GOT3 (cell line): ENCODE results near the gene SELENOK.

Experiments
- DNase-seq: peaks from one replicate; lab custom pipeline; 2025; ENCODE audit warnings: mixed read lengths; lab: John Stamatoyannopoulos, UW

Gene SELENOK

DNA sequence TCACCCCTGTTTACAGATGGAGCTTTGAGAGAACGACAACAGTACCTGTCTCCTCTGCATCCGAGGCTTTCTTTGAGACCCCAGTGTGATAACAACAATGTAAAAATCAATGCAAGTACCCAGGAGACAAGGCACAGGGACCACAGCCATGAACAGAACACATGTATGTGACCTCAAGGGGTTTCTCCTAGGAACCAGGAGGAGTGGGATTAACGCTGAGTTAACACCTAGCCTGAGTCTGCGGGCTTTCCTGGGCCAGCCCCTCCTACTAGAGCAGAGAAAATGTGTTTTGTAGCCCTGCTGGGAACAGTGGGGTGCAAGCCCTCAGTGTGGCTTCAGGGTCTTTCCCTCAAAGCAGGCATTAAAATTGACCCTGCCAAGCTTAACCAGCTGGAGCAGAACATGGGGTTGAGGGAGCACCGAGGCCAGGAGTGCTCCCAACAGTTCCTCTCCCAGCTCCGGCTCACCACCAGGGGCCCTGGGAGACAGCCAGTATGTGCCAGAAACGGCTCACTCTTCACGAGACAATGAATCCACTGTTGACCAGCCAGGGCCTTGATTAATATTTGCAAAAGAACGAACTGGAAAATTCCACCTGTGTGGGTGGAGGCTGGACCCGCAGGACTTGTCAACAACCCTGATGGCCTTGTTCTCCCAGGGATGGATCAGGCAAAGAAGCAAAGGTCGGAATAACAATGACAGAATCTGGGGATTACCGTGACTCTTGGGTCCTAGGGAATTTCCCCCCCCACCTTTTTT is 49.0 kb downstream of the SELENOK start:
- DNase-seq: no peak

DNA sequence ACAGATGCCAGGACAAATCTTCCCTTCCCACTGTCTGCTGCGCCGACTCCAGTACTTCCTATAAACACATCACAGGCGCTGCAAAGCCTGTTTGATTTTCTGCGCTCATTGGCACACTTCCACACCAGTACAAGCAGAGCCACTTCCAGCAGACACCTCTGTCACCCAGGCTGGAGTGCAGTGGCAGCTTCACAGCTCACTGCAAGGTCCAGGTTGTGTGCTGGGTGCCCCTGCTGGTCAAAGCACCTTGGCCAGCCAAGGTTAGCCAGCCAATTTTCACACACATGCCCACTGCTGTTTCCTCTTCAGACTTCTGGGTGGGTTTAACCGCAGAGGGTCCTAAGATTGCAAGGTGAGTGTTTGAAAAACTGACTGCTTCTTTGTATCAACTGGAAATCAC is 50.4 kb downstream of the SELENOK start:
- DNase-seq: no peak

DNA sequence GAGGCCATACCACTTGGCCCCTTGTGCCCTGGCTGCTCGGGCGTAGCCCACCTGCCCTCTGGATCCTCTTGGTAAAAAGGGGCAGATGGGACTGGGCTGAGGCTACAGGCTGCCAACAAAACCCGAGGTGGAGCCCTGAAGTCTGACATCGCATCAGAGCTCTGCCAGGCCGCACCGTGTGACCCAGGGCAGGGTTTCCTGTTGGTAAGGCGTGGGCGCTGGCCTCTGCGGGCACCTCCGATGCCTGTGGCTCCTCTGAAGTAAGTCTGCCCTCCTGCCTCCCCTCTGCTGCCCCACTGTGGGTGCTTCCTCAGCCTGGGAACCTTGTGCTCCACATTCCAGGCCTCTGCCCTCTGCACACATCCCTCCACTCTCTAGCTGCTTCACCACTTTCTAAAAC is 54.3 kb downstream of the SELENOK start:
- no peak for DNase-seq

DNA sequence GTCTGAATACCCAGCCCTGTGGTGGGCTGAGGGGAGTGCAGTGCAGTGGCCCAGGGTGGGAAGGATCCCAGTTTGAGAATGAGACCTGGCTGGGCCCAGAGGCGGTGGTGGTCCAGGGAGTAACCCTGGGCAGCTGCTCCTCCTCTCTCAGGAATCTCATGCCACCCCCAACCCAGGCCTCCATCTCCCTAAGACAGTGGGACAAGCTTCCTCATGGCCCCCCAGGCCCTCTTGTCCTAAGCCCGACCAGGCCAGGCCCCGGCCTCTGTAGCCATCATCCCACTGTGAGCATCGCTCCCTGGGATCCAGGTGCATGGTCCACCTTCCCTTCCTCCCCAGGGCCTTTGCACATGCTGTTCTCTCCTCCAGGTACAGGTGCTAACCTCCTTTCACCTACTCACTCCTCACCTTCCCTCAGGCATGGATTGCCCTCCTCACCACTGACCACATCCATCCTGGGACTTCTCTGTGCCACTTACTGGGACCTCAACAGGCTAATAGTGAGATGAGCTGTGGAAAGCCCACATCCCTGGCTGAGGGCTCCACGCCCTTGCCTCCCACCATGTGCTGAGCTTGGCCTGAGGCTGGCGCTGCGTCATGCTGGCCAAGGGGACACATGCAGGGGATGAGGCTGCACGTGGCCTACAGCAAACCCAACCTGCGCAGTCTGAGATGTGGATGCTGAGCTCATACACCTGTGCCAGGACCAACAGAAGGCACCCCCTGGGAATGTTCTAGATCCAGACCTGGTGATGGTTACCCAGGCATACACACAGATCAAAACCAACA is 55.4 kb downstream of the SELENOK start:
- DNase-seq: no peak

DNA sequence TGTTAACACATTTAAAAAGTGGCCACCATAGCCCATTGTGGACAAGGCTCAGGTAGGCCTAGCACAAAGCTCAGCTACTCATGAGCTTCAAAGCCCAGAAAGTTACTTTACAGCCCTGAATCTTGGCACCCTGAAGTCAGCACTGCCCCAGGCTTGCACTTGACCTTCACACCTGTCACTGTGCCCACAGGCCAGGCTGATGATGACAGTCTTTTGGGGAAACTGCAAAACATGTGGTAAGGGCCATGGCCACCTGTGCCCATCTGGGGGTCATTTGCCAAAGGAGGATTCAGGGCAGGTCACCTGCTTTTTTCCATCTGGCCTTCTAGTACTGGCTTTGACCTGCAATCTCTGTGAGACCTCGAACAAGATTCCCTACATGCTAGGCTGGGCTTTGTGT is 56.4 kb downstream of the SELENOK start:
- no peak for DNase-seq

DNA sequence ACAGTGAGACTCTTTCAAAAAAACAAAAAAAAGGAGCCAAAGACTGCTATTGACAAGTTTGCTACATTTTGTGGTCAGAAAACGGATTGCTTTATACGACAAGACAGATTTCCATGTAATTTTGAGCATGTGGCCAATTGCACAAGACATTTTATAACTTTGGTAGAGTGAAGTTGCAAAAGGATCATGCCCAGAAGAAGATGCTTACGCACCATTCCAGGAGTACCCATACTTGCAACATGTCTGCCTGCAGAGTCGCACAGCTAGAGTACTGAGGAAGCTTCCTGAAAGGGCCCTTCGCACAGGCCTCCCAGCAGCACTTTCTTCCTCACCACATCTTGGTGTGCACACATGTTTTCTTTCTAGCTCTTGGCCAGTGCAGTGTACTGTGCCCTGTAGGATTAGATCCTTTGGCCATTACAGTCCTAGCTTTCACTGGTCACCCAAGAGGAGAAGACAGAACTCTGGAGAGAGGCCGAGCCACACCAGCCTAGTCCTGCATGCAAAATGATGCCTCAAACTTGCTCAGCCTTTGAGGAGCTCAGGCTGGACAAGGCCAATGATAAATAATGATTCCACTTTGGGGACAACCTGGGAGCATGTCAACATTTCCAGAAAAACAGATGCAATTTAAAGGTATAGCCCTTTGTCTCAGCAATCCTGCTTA is 57.1 kb downstream of the SELENOK start:
- DNase-seq: no peak
